HEK293 (cell line): ENCODE data around the gene LNP1.

Experiments used
- CTCF ChIA-PET: fragments of 350-600 bp; formaldehyde crosslinking; extraction: SDS; loops from one replicate; lab custom pipeline; 2021; ENCODE audit warnings: antibody characterized with exemption; lab: Yijun Ruan, JAX
- POLR2A ChIA-PET: fragments of 300-600 bp; formaldehyde crosslinking; extraction: SDS; loops from one replicate; lab custom pipeline; 2020; ENCODE audit warnings: antibody characterized with exemption, inconsistent platforms; lab: Yijun Ruan, JAX
- H3K27ac ChIP-seq: fragments of 200-500 bp; sonication (Bioruptor generic); 2 replicates; pipeline ENCODE4 v1.5.1; 2014; ENCODE audit warnings: low read depth, low read length, control low read depth, inconsistent platforms; ENCODE audit errors: extremely low read depth
- H3K36me3 ChIP-seq, 2 experiments: fragments of 200-500 bp in 1 of 2; sonication (Bioruptor generic) in 1 of 2; 1 replicate in 1 of 2; 2 replicates in 1 of 2; pipeline ENCODE4 v1.5.1; 2014 to 2017; ENCODE audit warnings: inconsistent platforms in 2 of 2, low read length in 2 of 2; ENCODE audit not compliant: control insufficient read depth in 2 of 2, insufficient read depth in 1 of 2
- H3K4me1 ChIP-seq: fragments of 200-500 bp; sonication (Bioruptor generic); 2 replicates; pipeline ENCODE4 v1.5.1; 2014; ENCODE audit warnings: mild to moderate bottlenecking, low read length, inconsistent platforms; ENCODE audit not compliant: control insufficient read depth, insufficient read depth
- H3K4me3 ChIP-seq: 2 replicates; pipeline ENCODE4 v1.5.1; 2011; ENCODE audit warnings: low read depth, mild to moderate bottlenecking, control low read depth, low read length, moderate library complexity
- H3K9me3 ChIP-seq: fragments of 200-500 bp; sonication (Bioruptor generic); 2 replicates; pipeline ENCODE4 v1.5.1; 2014; ENCODE audit warnings: low read depth, low read length, inconsistent platforms; ENCODE audit not compliant: control insufficient read depth, insufficient read depth
- TRIM28 ChIP-seq: IDR thresholded peaks from 2 replicates; pipeline ENCODE4 v1.6.1; 2011; ENCODE audit warnings: low read length, control low read depth, borderline replicate concordance
- ZBTB21 ChIP-seq: fragments of 450-650 bp; formaldehyde crosslinking; IDR thresholded peaks from 2 replicates; pipeline ENCODE4 v1.5.1; 2017; ENCODE audit warnings: missing biosample characterization, missing genetic modification characterization
- ZBTB7A ChIP-seq: fragments of 450-650 bp; formaldehyde crosslinking; IDR thresholded peaks from 2 replicates; pipeline ENCODE4 v1.5.1; 2016; ENCODE audit warnings: low read depth, missing biosample characterization, missing genetic modification characterization
- ZFP3 ChIP-seq: fragments of 450-650 bp; formaldehyde crosslinking; IDR thresholded peaks from 2 replicates; pipeline ENCODE4 v1.5.1; 2016; ENCODE audit warnings: low read depth, missing biosample characterization, missing genetic modification characterization
- ZFP41 ChIP-seq: fragments of 450-650 bp; formaldehyde crosslinking; IDR thresholded peaks from 2 replicates; pipeline ENCODE4 v1.5.1; 2016; ENCODE audit warnings: missing biosample characterization, missing genetic modification characterization, borderline replicate concordance
- ZNF16 ChIP-seq: fragments of 450-650 bp; formaldehyde crosslinking; IDR thresholded peaks from 2 replicates; pipeline ENCODE4 v1.5.1; 2016; ENCODE audit warnings: low read depth, missing biosample characterization, missing genetic modification characterization
- ZNF2 ChIP-seq: fragments of 450-650 bp; formaldehyde crosslinking; IDR thresholded peaks from 2 replicates; pipeline ENCODE4 v1.5.1; 2016; ENCODE audit warnings: missing biosample characterization, missing genetic modification characterization
- ZNF202 ChIP-seq: fragments of 450-650 bp; formaldehyde crosslinking; IDR thresholded peaks from 2 replicates; pipeline ENCODE4 v1.5.1; 2016; ENCODE audit warnings: missing biosample characterization, missing genetic modification characterization, borderline replicate concordance
- ZNF274 ChIP-seq, 2 experiments: fragments of 200-500 bp in 1 of 2; fragments of 450-650 bp in 1 of 2; sonication (Bioruptor generic) in 1 of 2; formaldehyde crosslinking in 1 of 2; IDR thresholded peaks; 2 replicates each; pipeline versions ENCODE4 v1.5.1 to v1.6.1; 2014 to 2016; ENCODE audit warnings: borderline replicate concordance in 1 of 2, inconsistent platforms in 1 of 2, low read length in 1 of 2, missing biosample characterization in 1 of 2, missing genetic modification characterization in 1 of 2
- ZNF324 ChIP-seq: fragments of 450-650 bp; formaldehyde crosslinking; IDR thresholded peaks from 2 replicates; pipeline ENCODE4 v1.5.1; 2016; ENCODE audit warnings: missing biosample characterization, missing genetic modification characterization
- ZNF521 ChIP-seq: fragments of 450-650 bp; formaldehyde crosslinking; IDR thresholded peaks from 2 replicates; pipeline ENCODE4 v1.5.1; 2017; ENCODE audit warnings: missing biosample characterization, mild to moderate bottlenecking, missing genetic modification characterization
- ZNF530 ChIP-seq: fragments of 450-650 bp; formaldehyde crosslinking; IDR thresholded peaks from 2 replicates; pipeline ENCODE4 v1.5.1; 2016; ENCODE audit warnings: low read depth, missing biosample characterization, missing genetic modification characterization
- ZNF677 ChIP-seq: fragments of 450-650 bp; IDR thresholded peaks from 2 replicates; pipeline ENCODE4 v1.5.0; 2018; ENCODE audit warnings: missing biosample characterization, mild to moderate bottlenecking, missing genetic modification characterization, moderate library complexity
- ZNF791 ChIP-seq: fragments of 450-650 bp; formaldehyde crosslinking; IDR thresholded peaks from 2 replicates; pipeline ENCODE4 v1.5.1; 2016; ENCODE audit warnings: missing biosample characterization, missing genetic modification characterization
- ZSCAN23 ChIP-seq: fragments of 450-650 bp; formaldehyde crosslinking; IDR thresholded peaks from 2 replicates; pipeline ENCODE4 v1.5.1; 2016; ENCODE audit warnings: missing biosample characterization, missing genetic modification characterization
- TF ChIP-seq, protein P1 (sequence below): fragments of 450-650 bp; formaldehyde crosslinking; IDR thresholded peaks from 2 replicates; pipeline ENCODE4 v1.5.1; 2016; ENCODE audit warnings: missing biosample characterization, missing genetic modification characterization, low read depth
- TF ChIP-seq, protein P2 (sequence below): fragments of 450-650 bp; formaldehyde crosslinking; IDR thresholded peaks from 2 replicates; pipeline ENCODE4 v1.5.0; 2017; ENCODE audit warnings: missing biosample characterization, missing genetic modification characterization, borderline replicate concordance
- TF ChIP-seq, protein P3 (sequence below): fragments of 450-650 bp; formaldehyde crosslinking; IDR thresholded peaks from 2 replicates; pipeline ENCODE4 v1.5.1; 2016; ENCODE audit warnings: missing biosample characterization, missing genetic modification characterization
- TF ChIP-seq, protein P4 (sequence below): fragments of 450-650 bp; formaldehyde crosslinking; IDR thresholded peaks from 2 replicates; pipeline ENCODE4 v1.5.1; 2017; ENCODE audit warnings: missing biosample characterization, mild to moderate bottlenecking, missing genetic modification characterization, moderate library complexity
- TF ChIP-seq, protein P5 (sequence below): fragments of 450-650 bp; formaldehyde crosslinking; IDR thresholded peaks from 2 replicates; pipeline ENCODE4 v1.5.1; 2017; ENCODE audit warnings: missing biosample characterization, missing genetic modification characterization
- TF ChIP-seq, protein P6 (sequence below): fragments of 450-650 bp; formaldehyde crosslinking; IDR thresholded peaks from 2 replicates; pipeline ENCODE4 v1.5.1; 2016; ENCODE audit warnings: missing biosample characterization, missing genetic modification characterization

LNP1 gene

DNA sequence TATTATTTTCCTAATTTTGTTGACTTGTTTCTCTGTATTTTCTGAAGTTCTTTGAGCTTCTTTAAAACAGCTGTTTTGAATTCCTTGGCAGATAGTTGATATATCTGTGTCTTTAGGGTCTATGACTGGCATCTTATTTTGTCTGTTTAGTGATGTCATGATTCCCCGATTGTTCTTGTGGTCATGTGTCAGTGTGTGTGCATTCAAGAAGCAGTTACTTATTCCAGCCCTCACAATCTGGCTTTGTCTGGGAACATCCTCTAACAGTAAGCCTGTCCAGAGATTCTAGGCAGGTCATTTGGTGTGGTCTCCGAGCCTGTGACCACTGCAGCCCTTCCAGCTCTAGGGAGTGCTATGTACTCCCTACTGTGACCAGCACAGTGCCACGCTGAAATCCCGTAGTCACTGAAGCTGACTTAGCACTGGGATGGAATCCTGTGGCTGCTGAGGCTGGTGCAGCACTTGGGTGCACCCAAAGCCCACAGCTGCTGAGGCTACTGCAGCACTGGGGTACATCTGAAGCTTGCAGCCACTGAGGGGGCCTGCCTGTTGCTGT, 6.7 kb downstream of the LNP1 start (continued):
- TF ChIP-seq ZNF202 (tag by site-specific recombination) (no peak), ZNF274 (IDR thresholded peaks at IDR 0.05; ENCODE audit: low read length) (no peak), ZNF274 (tag by site-specific recombination; IDR thresholded peaks at IDR 0.05; ENCODE audit: borderline replicate concordance) (no peak), ZNF677 (tag by site-specific recombination) (no peak)
- TF ChIP-seq, protein P1, sequence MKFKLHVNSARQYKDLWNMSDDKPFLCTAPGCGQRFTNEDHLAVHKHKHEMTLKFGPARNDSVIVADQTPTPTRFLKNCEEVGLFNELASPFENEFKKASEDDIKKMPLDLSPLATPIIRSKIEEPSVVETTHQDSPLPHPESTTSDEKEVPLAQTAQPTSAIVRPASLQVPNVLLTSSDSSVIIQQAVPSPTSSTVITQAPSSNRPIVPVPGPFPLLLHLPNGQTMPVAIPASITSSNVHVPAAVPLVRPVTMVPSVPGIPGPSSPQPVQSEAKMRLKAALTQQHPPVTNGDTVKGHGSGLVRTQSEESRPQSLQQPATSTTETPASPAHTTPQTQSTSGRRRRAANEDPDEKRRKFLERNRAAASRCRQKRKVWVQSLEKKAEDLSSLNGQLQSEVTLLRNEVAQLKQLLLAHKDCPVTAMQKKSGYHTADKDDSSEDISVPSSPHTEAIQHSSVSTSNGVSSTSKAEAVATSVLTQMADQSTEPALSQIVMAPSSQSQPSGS (tag by site-specific recombination), result no peak

DNA sequence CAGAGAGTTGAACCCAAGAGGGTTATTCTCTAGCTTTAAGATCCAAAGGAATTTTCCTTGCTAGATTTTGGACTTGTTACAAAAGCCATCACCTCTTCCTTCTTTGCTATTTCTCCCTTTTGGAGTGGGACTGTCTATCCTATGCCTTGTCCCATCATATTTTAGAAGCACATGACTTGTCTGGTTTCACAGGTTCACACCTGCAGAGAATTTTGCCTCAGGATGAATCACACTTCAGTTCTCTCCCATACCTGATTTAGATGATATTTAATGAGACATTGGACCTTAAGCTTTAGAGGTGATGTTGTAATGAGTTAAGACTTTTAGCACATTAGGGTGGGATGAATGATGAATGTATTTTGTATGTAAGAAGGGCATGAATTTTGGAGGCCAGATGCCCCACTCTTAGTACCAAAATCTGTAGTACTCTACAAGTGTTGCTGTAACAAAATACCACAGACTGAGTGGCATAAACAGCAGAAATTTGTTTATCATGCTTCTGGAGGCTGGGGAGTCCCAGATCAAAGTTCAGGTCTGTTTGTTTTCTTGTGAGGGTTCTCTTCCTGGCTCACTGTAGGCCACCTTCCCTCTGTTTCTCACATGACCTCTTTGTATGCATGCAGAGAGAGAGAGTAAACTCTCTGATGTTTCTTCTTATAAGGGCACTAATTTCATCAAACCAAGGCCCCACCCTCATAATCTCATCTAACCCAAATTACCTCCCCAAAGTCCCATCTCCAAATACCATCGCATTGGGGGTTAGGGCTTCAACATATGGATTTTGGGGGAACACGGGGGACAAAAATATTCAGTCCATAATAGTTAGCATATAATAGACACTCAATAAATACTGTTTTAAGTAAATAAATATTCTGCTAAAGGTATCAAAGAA, 10.0 kb downstream of the LNP1 start:
- Histone ChIP-seq H3K36me3 (peaks cover 0 to 4% of the 10 kb centered on the region in 2 experiments; a peak in 1 of 3 replicates), H3K4me3 (no peak overlapping the region), H3K4me1 (no peaks in the 10 kb centered on the region), H3K9me3 (no peaks in the 10 kb centered on the region), H3K27ac (no peak overlapping the region)
- ChIA-PET CTCF (interaction anchor here (1.2 kb wide), 1 partner anchor 51 kb away, joined by 4 read pairs; no protein-coding TSS in a partner anchor), POLR2A (no interaction called here)
- no peak for TF ChIP-seq ZFP3 (tag by site-specific recombination)
- no peak for TF ChIP-seq ZBTB21 (tag by site-specific recombination)
- TF ChIP-seq ZNF791 (tag by site-specific recombination), result no peak
- TF ChIP-seq, protein P2, sequence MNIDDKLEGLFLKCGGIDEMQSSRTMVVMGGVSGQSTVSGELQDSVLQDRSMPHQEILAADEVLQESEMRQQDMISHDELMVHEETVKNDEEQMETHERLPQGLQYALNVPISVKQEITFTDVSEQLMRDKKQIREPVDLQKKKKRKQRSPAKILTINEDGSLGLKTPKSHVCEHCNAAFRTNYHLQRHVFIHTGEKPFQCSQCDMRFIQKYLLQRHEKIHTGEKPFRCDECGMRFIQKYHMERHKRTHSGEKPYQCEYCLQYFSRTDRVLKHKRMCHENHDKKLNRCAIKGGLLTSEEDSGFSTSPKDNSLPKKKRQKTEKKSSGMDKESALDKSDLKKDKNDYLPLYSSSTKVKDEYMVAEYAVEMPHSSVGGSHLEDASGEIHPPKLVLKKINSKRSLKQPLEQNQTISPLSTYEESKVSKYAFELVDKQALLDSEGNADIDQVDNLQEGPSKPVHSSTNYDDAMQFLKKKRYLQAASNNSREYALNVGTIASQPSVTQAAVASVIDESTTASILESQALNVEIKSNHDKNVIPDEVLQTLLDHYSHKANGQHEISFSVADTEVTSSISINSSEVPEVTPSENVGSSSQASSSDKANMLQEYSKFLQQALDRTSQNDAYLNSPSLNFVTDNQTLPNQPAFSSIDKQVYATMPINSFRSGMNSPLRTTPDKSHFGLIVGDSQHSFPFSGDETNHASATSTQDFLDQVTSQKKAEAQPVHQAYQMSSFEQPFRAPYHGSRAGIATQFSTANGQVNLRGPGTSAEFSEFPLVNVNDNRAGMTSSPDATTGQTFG (tag by site-specific recombination), result no peak
- TF ChIP-seq, protein P3, sequence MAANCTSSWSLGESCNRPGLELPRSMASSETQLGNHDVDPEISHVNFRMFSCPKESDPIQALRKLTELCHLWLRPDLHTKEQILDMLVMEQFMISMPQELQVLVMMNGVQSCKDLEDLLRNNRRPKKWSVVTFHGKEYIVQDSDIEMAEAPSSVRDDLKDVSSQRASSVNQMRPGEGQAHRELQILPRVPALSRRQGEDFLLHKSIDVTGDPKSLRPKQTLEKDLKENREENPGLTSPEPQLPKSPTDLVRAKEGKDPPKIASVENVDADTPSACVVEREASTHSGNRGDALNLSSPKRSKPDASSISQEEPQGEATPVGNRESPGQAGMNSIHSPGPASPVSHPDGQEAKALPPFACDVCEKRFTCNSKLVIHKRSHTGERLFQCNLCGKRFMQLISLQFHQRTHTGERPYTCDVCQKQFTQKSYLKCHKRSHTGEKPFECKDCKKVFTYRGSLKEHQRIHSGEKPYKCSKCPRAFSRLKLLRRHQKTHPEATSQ (tag by site-specific recombination), result no peak
- no peak for TF ChIP-seq ZNF16
- no peak for TF ChIP-seq TRIM28
- no peak for TF ChIP-seq ZNF521 (tag by site-specific recombination)
- TF ChIP-seq ZBTB7A, result no peak
- TF ChIP-seq ZNF2 (tag by site-specific recombination), result no peak
- TF ChIP-seq, protein P4, sequence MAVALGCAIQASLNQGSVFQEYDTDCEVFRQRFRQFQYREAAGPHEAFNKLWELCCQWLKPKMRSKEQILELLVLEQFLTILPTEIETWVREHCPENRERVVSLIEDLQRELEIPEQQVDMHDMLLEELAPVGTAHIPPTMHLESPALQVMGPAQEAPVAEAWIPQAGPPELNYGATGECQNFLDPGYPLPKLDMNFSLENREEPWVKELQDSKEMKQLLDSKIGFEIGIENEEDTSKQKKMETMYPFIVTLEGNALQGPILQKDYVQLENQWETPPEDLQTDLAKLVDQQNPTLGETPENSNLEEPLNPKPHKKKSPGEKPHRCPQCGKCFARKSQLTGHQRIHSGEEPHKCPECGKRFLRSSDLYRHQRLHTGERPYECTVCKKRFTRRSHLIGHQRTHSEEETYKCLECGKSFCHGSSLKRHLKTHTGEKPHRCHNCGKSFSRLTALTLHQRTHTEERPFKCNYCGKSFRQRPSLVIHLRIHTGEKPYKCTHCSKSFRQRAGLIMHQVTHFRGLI (tag by site-specific recombination), result no peak
- no peak for TF ChIP-seq ZNF324 (tag by site-specific recombination)
- TF ChIP-seq ZFP41 (tag by site-specific recombination), result no peak
- no peak for TF ChIP-seq ZNF530
- TF ChIP-seq, protein P5, sequence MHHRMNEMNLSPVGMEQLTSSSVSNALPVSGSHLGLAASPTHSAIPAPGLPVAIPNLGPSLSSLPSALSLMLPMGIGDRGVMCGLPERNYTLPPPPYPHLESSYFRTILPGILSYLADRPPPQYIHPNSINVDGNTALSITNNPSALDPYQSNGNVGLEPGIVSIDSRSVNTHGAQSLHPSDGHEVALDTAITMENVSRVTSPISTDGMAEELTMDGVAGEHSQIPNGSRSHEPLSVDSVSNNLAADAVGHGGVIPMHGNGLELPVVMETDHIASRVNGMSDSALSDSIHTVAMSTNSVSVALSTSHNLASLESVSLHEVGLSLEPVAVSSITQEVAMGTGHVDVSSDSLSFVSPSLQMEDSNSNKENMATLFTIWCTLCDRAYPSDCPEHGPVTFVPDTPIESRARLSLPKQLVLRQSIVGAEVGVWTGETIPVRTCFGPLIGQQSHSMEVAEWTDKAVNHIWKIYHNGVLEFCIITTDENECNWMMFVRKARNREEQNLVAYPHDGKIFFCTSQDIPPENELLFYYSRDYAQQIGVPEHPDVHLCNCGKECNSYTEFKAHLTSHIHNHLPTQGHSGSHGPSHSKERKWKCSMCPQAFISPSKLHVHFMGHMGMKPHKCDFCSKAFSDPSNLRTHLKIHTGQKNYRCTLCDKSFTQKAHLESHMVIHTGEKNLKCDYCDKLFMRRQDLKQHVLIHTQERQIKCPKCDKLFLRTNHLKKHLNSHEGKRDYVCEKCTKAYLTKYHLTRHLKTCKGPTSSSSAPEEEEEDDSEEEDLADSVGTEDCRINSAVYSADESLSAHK (tag by site-specific recombination), result no peak
- TF ChIP-seq, protein P6, sequence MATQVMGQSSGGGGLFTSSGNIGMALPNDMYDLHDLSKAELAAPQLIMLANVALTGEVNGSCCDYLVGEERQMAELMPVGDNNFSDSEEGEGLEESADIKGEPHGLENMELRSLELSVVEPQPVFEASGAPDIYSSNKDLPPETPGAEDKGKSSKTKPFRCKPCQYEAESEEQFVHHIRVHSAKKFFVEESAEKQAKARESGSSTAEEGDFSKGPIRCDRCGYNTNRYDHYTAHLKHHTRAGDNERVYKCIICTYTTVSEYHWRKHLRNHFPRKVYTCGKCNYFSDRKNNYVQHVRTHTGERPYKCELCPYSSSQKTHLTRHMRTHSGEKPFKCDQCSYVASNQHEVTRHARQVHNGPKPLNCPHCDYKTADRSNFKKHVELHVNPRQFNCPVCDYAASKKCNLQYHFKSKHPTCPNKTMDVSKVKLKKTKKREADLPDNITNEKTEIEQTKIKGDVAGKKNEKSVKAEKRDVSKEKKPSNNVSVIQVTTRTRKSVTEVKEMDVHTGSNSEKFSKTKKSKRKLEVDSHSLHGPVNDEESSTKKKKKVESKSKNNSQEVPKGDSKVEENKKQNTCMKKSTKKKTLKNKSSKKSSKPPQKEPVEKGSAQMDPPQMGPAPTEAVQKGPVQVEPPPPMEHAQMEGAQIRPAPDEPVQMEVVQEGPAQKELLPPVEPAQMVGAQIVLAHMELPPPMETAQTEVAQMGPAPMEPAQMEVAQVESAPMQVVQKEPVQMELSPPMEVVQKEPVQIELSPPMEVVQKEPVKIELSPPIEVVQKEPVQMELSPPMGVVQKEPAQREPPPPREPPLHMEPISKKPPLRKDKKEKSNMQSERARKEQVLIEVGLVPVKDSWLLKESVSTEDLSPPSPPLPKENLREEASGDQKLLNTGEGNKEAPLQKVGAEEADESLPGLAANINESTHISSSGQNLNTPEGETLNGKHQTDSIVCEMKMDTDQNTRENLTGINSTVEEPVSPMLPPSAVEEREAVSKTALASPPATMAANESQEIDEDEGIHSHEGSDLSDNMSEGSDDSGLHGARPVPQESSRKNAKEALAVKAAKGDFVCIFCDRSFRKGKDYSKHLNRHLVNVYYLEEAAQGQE, result no peak
- TF ChIP-seq ZSCAN23 (tag by site-specific recombination), result no peak
